H9 (cell line): ENCODE measurements around the gene ITPR3. TPM values are rescaled to one million over a fixed set of nuclear protein-coding genes. Genes with fewer than 3 reads are reported as not detected.
A peak's percentile ranks its signal among the peaks of the same experiment; 100 is the strongest.

ENCODE experiments used
- DNase-seq: peaks from one replicate; pipeline ENCODE4 v3.0.0-alpha.2; 2017
- H2AFZ ChIP-seq: one replicate; pipeline ENCODE4 v1.6.1; 2013; ENCODE audit warnings: mild to moderate bottlenecking, low read length, control low read depth, moderate library complexity
- H2AK5ac ChIP-seq: 2 replicates; pipeline ENCODE4 v1.6.1; 2013; ENCODE audit warnings: low read length, control low read depth, mixed read lengths; ENCODE audit not compliant: insufficient read length
- H2BK120ac ChIP-seq: one replicate; pipeline ENCODE4 v1.6.1; 2013; ENCODE audit warnings: low read depth, mild to moderate bottlenecking, low read length, control low read depth, inconsistent platforms; ENCODE audit not compliant: poor library complexity, severe bottlenecking
- H2BK12ac ChIP-seq: 2 replicates; pipeline ENCODE4 v1.6.1; 2013; ENCODE audit warnings: low read length, control low read depth, mixed read lengths, low read depth; ENCODE audit not compliant: insufficient read length
- H2BK15ac ChIP-seq: 2 replicates; pipeline ENCODE4 v1.6.1; 2013; ENCODE audit warnings: low read depth, low read length, control low read depth
- H2BK20ac ChIP-seq: one replicate; pipeline ENCODE4 v1.6.1; 2013; ENCODE audit warnings: low read depth, mild to moderate bottlenecking, low read length, control low read depth, inconsistent platforms; ENCODE audit not compliant: poor library complexity, severe bottlenecking
- H2BK5ac ChIP-seq: 2 replicates; pipeline ENCODE4 v1.6.1; 2013; ENCODE audit warnings: low read length, control low read depth, mixed read lengths; ENCODE audit not compliant: insufficient read length
- H3K14ac ChIP-seq: 2 replicates; pipeline ENCODE4 v1.6.1; 2013; ENCODE audit warnings: low read length, control low read depth; ENCODE audit not compliant: insufficient read depth
- H3K18ac ChIP-seq: 2 replicates; pipeline ENCODE4 v1.6.1; 2013; ENCODE audit warnings: low read depth, mild to moderate bottlenecking, mixed read lengths, low read length, control low read depth; ENCODE audit not compliant: insufficient read length
- H3K23ac ChIP-seq: 2 replicates; pipeline ENCODE4 v1.6.1; 2013; ENCODE audit warnings: low read length, control low read depth, mixed read lengths, low read depth; ENCODE audit not compliant: insufficient read length
- H3K23me2 ChIP-seq: 2 replicates; pipeline ENCODE4 v1.6.1; 2013; ENCODE audit warnings: low read depth, mild to moderate bottlenecking, mixed read lengths, low read length, control low read depth; ENCODE audit not compliant: insufficient read length, poor library complexity, severe bottlenecking
- H3K27ac ChIP-seq: 2 replicates; pipeline ENCODE4 v1.5.1; 2013; ENCODE audit warnings: low read length, control low read depth, mixed read lengths, low read depth; ENCODE audit not compliant: insufficient read length
- H3K27me3 ChIP-seq: 2 replicates; pipeline ENCODE4 v1.6.1; 2013; ENCODE audit warnings: low read length, control low read depth, inconsistent platforms; ENCODE audit not compliant: insufficient read depth
- H3K4ac ChIP-seq: 2 replicates; pipeline ENCODE4 v1.6.1; 2013; ENCODE audit warnings: low read depth, mild to moderate bottlenecking, control low read depth, inconsistent platforms, low read length, moderate library complexity
- H3K4me1 ChIP-seq: 2 replicates; pipeline ENCODE4 v1.6.1; 2013; ENCODE audit warnings: low read length, control low read depth, inconsistent platforms; ENCODE audit not compliant: insufficient read depth
- H3K4me2 ChIP-seq: 2 replicates; pipeline ENCODE4 v1.6.1; 2013; ENCODE audit warnings: low read length, control low read depth, mixed read lengths; ENCODE audit not compliant: insufficient read length, insufficient read depth
- H3K56ac ChIP-seq: 2 replicates; pipeline ENCODE4 v1.6.1; 2013; ENCODE audit warnings: low read depth, mild to moderate bottlenecking, mixed read lengths, low read length, control low read depth; ENCODE audit not compliant: insufficient read length
- H3K79me1 ChIP-seq: 2 replicates; pipeline ENCODE4 v1.6.1; 2013; ENCODE audit warnings: low read depth, mild to moderate bottlenecking, moderate library complexity, low read length, control low read depth, inconsistent platforms; ENCODE audit not compliant: insufficient read depth, poor library complexity, severe bottlenecking
- H3K79me2 ChIP-seq: 2 replicates; pipeline ENCODE4 v1.6.1; 2013; ENCODE audit warnings: low read length, control low read depth, inconsistent platforms; ENCODE audit not compliant: insufficient read depth
- H3K9ac ChIP-seq: 2 replicates; pipeline ENCODE4 v1.6.1; 2013; ENCODE audit warnings: low read length, control low read depth, mixed read lengths; ENCODE audit not compliant: insufficient read length; ENCODE audit errors: extremely low read depth
- H3K9me3 ChIP-seq: one replicate; pipeline ENCODE4 v1.6.1; 2013; ENCODE audit warnings: low read depth, low read length, inconsistent platforms; ENCODE audit not compliant: control insufficient read depth
- H3T11ph ChIP-seq: one replicate; pipeline ENCODE4 v1.6.1; 2013; ENCODE audit warnings: mild to moderate bottlenecking, low read length, control low read depth, inconsistent platforms
- H4K20me1 ChIP-seq: one replicate; pipeline ENCODE4 v1.6.1; 2013; ENCODE audit not compliant: control insufficient read depth, insufficient read length, insufficient read depth
- H4K5ac ChIP-seq: 2 replicates; pipeline ENCODE4 v1.6.1; 2013; ENCODE audit warnings: low read depth, mild to moderate bottlenecking, mixed read lengths, low read length, control low read depth; ENCODE audit not compliant: insufficient read length
- H4K8ac ChIP-seq: replicated peaks from 2 replicates; pipeline ENCODE4 v1.6.1; 2013; ENCODE audit warnings: low read length, control low read depth, mixed read lengths, low read depth; ENCODE audit not compliant: insufficient read length
- H4K91ac ChIP-seq: 2 replicates; pipeline ENCODE4 v1.6.1; 2013; ENCODE audit warnings: low read depth, mild to moderate bottlenecking, moderate library complexity, mixed read lengths, low read length, control low read depth; ENCODE audit not compliant: insufficient read length
- H3K27ac Mint-ChIP-seq, 3 experiments: 2 replicates in 2 of 3; 3 replicates in 1 of 3; pipeline ENCODE4 v1.8.0; 2020 to 2021; ENCODE audit warnings: mixed read lengths in 3 of 3, mild to moderate bottlenecking in 1 of 3, moderate library complexity in 1 of 3
- H3K27me3 Mint-ChIP-seq: 2 replicates; pipeline ENCODE4 v1.8.0; 2021; ENCODE audit warnings: low read depth, mild to moderate bottlenecking, moderate library complexity, mixed read lengths
- H3K36me3 Mint-ChIP-seq, 3 experiments: 2 replicates in 2 of 3; 3 replicates in 1 of 3; pipeline ENCODE4 v1.8.0; 2020 to 2021; ENCODE audit warnings: low read depth in 3 of 3, mixed read lengths in 3 of 3; ENCODE audit not compliant: insufficient read depth in 1 of 3
- H3K4me1 Mint-ChIP-seq, 2 experiments: 2 replicates each; pipeline ENCODE4 v1.8.0; 2020; ENCODE audit warnings: mixed read lengths in 2 of 2
- H3K4me3 Mint-ChIP-seq, 2 experiments: 2 replicates in 1 of 2; 3 replicates in 1 of 2; pipeline ENCODE4 v1.8.0; 2020 to 2021; ENCODE audit warnings: mild to moderate bottlenecking in 2 of 2, mixed read lengths in 2 of 2, moderate library complexity in 1 of 2
- H3K9me3 Mint-ChIP-seq, 2 experiments: 2 replicates in 1 of 2; 3 replicates in 1 of 2; pipeline ENCODE4 v1.8.0; 2020; ENCODE audit warnings: mild to moderate bottlenecking in 2 of 2, mixed read lengths in 2 of 2, moderate library complexity in 1 of 2
- CTCF ChIP-seq: fragments of 200-600 bp; sonication (generic); conservative IDR thresholded peaks from 3 replicates; pipeline ENCODE4 v1.8.0; 2021; ENCODE audit warnings: antibody characterized with exemption, mild to moderate bottlenecking
- WGBS: extraction: QIAGEN DNeasy Blood & Tissue Kit; methylation state at CpG from one replicate; pipeline ENCODE4 v1.1.7; 2013; ENCODE audit warnings: missing lambda C conversion rate, low lambda C conversion rate, mixed read lengths; ENCODE audit not compliant: insufficient read length; ENCODE audit errors: extremely low coverage; 5-methylcytosine and 5-hydroxymethylcytosine counted together
- total RNA-seq: library from RNA; stranded (reverse); gene quantifications from 2 replicates; pipeline ENCODE4 v1.2.1, GENCODE V29; 2021

Gene ITPR3
- total RNA-seq, 1 experiment from 2014 or later: 40.3 TPM

- Mint-ChIP-seq H3K4me1 (peaks cover 44% of the 10 kb centered on the region in 2 experiments), H3K9me3 (no peaks in the 10 kb centered on the region), H3K36me3 (no peaks in the 10 kb centered on the region), H3K27ac (peak overlapping the region; percentile 22 to 78 (median 56); a peak in 4 of 7 replicates), H3K4me3 (peak overlapping the region in 1 of 2 experiments; percentile 19; a peak in 2 of 5 replicates), H3K27me3 (peaks cover 18% of the 10 kb centered on the region)
- Histone ChIP-seq H3K4ac (no peak overlapping the region), H4K5ac (no peak overlapping the region), H3K23me2 (no peaks in the 10 kb centered on the region), H2BK15ac (no peak overlapping the region), H4K20me1 (no peaks in the 10 kb centered on the region), H3K23ac (no peak overlapping the region), H4K8ac (no peak overlapping the region), H3K27ac (no peak overlapping the region), H3K79me2 (no peaks in the 10 kb centered on the region), H3K56ac (no peak overlapping the region), H3K79me1 (no peaks in the 10 kb centered on the region), H2BK120ac (no peak overlapping the region), H4K91ac (no peak overlapping the region), H3K4me2 (no peak overlapping the region), H3K9ac (no peak overlapping the region), H3T11ph (no peak overlapping the region), H2BK5ac (no peak overlapping the region), H2BK20ac (no peak overlapping the region), H2BK12ac (no peak overlapping the region), H3K9me3 (no peaks in the 10 kb centered on the region), H3K27me3 (no peaks in the 10 kb centered on the region), H3K14ac (no peak overlapping the region), H3K4me1 (peaks cover 4% of the 10 kb centered on the region; the same call in 1 of the 2 replicates), H3K18ac (no peak overlapping the region), H2AFZ (no peak overlapping the region), H2AK5ac (no peak overlapping the region)
- no CpG with 5 or more reads among the region's 13 CpGs for WGBS
- TF ChIP-seq CTCF: no peak
- no peak for DNase-seq
These were observed 103.2 kb downstream of the ITPR3 start for GRCh38 chr6:33724102-33725023.
